OCI-LY3 (cell line): ENCODE measurements around the gene AMN.

Experiments
- CTCF ChIP-seq: fragments of 200-600, 300-600 bp; sonication (generic); IDR thresholded peaks from 2 replicates; pipeline ENCODE4 v1.5.1; 2014; ENCODE audit warnings: antibody characterized with exemption, low read length, low read depth
- EZH2phosphoT487 ChIP-seq: fragments of 200-600 bp; shearing (Covaris generic); IDR thresholded peaks from 2 replicates; pipeline ENCODE4 v1.6.1; 2018; ENCODE audit warnings: antibody characterized with exemption, mixed run types, low read depth

DNA sequence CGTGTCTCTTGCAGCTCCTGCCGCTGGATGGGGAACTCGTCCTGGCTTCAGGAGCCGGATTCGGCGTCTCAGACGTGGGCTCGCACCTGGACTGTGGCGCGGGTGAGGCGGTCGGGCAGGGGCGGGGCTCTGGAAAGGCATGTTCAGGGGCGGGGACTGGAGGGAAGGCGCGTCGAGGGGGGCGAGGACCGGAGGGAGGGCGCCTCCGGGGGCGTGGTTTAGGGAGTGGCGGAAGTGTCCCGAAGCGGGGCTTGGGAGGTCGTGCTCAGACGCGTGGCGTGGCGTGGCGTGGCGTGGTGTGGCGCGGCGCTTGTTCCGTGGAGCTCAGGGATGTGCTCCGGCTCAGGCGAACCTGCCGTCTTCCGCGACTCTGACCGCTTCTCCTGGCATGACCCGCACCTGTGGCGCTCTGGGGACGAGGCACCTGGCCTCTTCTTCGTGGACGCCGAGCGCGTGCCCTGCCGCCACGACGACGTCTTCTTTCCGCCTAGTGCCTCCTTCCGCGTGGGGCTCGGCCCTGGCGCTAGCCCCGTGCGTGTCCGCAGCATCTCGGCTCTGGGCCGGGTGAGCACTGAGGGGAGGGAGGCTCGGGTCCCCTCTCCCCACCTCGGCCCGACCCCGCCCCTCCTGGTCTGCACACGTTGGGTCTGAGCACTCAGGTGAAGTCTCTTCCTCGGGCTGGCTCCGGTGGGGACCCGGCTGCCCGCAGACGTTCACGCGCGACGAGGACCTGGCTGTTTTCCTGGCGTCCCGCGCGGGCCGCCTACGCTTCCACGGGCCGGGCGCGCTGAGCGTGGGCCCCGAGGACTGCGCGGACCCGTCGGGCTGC lies 6.2 kb downstream of the AMN start:
- TF ChIP-seq CTCF (no peak), EZH2phosphoT487 (no peak)
